Measurements from ENCODE around the gene EVI5. TPM values are rescaled to one million over a fixed set of nuclear protein-coding genes. Genes with fewer than 3 reads are reported as not detected.

Gene EVI5
- total and polyA plus RNA-seq, 3 experiments from 2014 or later, result 0.10 to 27.7 (median 27.4) TPM

DNA sequence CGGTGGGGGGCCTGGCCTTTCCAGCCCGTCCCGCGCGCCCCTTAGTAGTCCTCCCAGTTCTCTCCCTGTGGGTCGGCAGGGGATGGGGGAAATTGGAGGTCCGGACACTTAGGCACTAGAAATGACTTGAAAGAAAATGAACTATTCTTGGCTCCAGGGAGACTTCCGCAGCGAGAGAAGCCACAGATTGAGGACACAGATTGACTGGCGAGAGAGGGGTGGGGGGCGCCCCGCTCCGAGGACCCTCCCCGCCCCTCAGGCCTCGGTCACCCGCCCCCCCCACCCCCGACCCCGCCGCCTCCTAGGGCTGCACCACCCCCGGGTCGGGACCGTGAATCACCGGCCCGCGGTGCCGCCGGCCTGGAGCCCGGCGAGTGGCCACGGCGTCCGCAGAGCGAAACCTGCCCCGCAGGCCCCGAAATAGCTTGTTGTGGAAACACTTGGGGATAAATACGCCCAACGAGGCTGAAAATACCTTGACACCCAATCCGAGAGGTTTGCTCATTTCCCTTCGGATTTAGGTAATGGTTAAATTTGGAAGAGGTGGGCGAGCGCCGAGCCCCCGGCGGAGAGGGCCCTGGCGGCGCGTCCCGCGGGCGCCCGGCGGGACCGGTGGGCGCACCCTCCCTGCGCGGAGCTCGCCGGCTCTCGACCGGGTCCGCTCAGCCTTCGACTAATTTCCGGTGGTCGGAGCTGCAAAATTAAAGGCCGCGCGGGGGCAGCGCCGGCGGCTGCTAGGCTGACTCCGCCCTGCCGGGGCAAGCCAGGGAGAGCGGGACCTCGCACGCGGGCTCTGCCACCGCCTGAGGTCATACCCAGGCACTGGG lies 298.4 kb downstream of the EVI5 start, which contains the start of gene GFI1:
GFI1 (minus strand) TSS at position 675 of the 827 bp plus-strand sequence. CDS start 3,438 bp downstream, outside the sequence.
- peak; percentile 44 to 79 (median 50) for DNase-seq
- peaks cover 25% of the 10 kb centered on the region for H3K4me1 ChIP-seq (ENCODE audit: insufficient read depth, low read length)
- CTCF ChIA-PET, result interaction anchor here (0.9 to 7.1 kb wide), 27 partner anchors 9 to 489 kb away, joined by 3 to 63 read pairs (median 5); no protein-coding TSS in a partner anchor
- Mint-ChIP-seq H3K4me1 (peaks cover 38 to 47% (median 47%) of the 10 kb centered on the region in 3 donors), H3K4me3 (peak within 1 kb of the TSS; percentile 90 to 100 (median 93)), H3K36me3 (peaks cover 0 to 39% (median 0%) of the 10 kb centered on the region in 3 donors), H3K27me3 (peaks cover 0 to 1% of the 10 kb centered on the region in 2 donors), H3K27ac (peak within 1 kb of the TSS; percentile 88 to 98 (median 92)), H3K9me3 (no peaks in the 10 kb centered on the region)
- peak within 1 kb of the TSS; percentile 78 for H3K27ac ChIP-seq (ENCODE audit: low read depth, low read length)
- no peaks in the 10 kb centered on the region for H3K27me3 ChIP-seq (ENCODE audit: insufficient read depth, low read length, poor library complexity, severe bottlenecking)
- H3K4me3 ChIP-seq (ENCODE audit: low read length), result peak within 1 kb of the TSS; percentile 94
- no peaks in the 10 kb centered on the region for H3K36me3 ChIP-seq (ENCODE audit: insufficient read depth, low read length)
- POLR2A ChIA-PET, result interaction anchor here (0.7 to 3.8 kb wide), 11 partner anchors 10 to 184 kb away, joined by 3 to 51 read pairs (median 7); no protein-coding TSS in a partner anchor
- H3K9me3 ChIP-seq (ENCODE audit: low read length), result no peaks in the 10 kb centered on the region

DNA sequence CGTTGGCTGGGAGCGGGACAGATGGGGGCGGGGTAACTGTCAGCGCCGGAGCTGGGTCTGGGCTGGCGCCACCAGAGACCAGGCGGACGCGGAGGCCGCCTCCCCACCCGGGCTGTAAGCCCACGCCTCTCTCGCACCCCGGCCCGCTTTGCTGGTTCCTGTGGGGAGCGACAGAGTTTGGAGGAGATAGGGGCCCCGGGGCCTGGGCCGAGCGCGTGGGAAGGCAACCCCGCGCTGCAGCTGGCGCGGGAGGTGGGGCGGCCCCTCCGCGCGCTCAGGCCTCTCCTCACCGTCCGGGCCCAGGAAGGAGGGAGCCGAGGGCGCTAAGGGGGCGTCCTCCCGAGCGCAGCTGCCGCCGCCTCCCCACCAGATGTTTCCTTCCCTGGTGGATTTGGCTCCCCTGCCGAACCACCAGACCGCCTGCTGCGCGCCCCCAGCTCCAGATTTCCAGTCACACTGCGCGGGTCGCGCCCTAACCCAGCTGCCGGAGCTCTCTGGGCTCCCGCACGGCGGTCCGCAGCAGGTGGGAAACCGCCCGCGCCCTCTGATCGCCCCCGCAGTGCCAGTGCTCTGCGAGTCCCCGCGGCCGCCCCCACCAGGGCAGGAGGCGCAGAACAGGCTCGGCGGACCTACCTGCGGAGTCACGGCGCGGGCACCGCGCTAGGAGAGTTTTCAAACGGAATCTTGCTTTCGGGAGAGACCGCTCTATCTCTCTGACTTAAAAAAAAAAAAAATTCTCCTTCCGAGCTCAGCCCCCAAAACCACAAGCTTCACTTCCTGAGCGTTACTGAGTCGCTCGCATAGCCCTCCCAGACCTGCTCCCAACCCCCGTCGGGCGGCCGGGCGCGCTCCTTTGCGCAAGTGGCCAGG lies 299.3 kb downstream of the EVI5 start:
- ChIA-PET CTCF (interaction anchor here (0.7 to 7.1 kb wide), 33 partner anchors 8 to 488 kb away, joined by 3 to 63 read pairs (median 5); no protein-coding TSS in a partner anchor), POLR2A (interaction anchor here (0.6 to 3.8 kb wide), 11 partner anchors 9 to 171 kb away, joined by 3 to 51 read pairs (median 7); no protein-coding TSS in a partner anchor)
- H3K36me3 Mint-ChIP-seq, result peaks cover 0 to 46% (median 0%) of the 10 kb centered on the region in 3 donors
- Histone ChIP-seq H3K4me1 (ENCODE audit: insufficient read depth, low read length) (peaks cover 25% of the 10 kb centered on the region), H3K4me3 (ENCODE audit: low read length) (peak overlapping the region; percentile 94), H3K36me3 (ENCODE audit: insufficient read depth, low read length) (no peaks in the 10 kb centered on the region), H3K27ac (ENCODE audit: low read depth, low read length) (peak overlapping the region; percentile 78), H3K9me3 (ENCODE audit: low read length) (no peaks in the 10 kb centered on the region), H3K27me3 (ENCODE audit: insufficient read depth, low read length, poor library complexity, severe bottlenecking) (no peaks in the 10 kb centered on the region)
- H3K9me3 Mint-ChIP-seq, result no peaks in the 10 kb centered on the region
- peak overlapping the region; percentile 88 to 98 (median 93) for H3K27ac Mint-ChIP-seq
- H3K27me3 Mint-ChIP-seq, result peaks cover 0 to 3% of the 10 kb centered on the region in 2 donors
- H3K4me1 Mint-ChIP-seq, result peaks cover 38 to 47% (median 41%) of the 10 kb centered on the region in 3 donors
- peak; percentile 71 to 88 (median 78) for DNase-seq
- peak overlapping the region; percentile 90 to 100 (median 93) for H3K4me3 Mint-ChIP-seq

GRCh38 chr1:92484472-92485380 lies 300.2 kb downstream of the EVI5 start:
- CTCF ChIA-PET, result interaction anchor here (0.7 to 7.1 kb wide), 31 partner anchors 7 to 182 kb away, joined by 3 to 63 read pairs (median 5); no protein-coding TSS in a partner anchor
- peak; percentile 54 to 79 (median 57) for DNase-seq
- Mint-ChIP-seq H3K27ac (peak overlapping the region; percentile 88 to 97 (median 94)), H3K9me3 (no peaks in the 10 kb centered on the region), H3K4me1 (peaks cover 39 to 53% (median 45%) of the 10 kb centered on the region in 3 donors), H3K4me3 (peak overlapping the region; percentile 90 to 100 (median 93)), H3K27me3 (peaks cover 0 to 3% of the 10 kb centered on the region in 2 donors), H3K36me3 (peaks cover 3 to 52% (median 4%) of the 10 kb centered on the region in 3 donors)
- Histone ChIP-seq H3K27me3 (ENCODE audit: insufficient read depth, low read length, poor library complexity, severe bottlenecking) (no peaks in the 10 kb centered on the region), H3K4me3 (ENCODE audit: low read length) (peak overlapping the region; percentile 94), H3K9me3 (ENCODE audit: low read length) (no peaks in the 10 kb centered on the region), H3K4me1 (ENCODE audit: insufficient read depth, low read length) (peaks cover 24% of the 10 kb centered on the region), H3K27ac (ENCODE audit: low read depth, low read length) (peak overlapping the region; percentile 78), H3K36me3 (ENCODE audit: insufficient read depth, low read length) (no peaks in the 10 kb centered on the region)
- POLR2A ChIA-PET, result interaction anchor here (0.6 to 3.8 kb wide), 13 partner anchors 8 to 168 kb away, joined by 3 to 51 read pairs (median 7); no protein-coding TSS in a partner anchor

GRCh38 chr1:92483610-92484471 lies 301.1 kb downstream of the EVI5 start:
- H3K9me3 ChIP-seq (ENCODE audit: low read length), result no peaks in the 10 kb centered on the region
- Mint-ChIP-seq H3K4me1 (peaks cover 43 to 55% (median 46%) of the 10 kb centered on the region in 3 donors), H3K9me3 (no peaks in the 10 kb centered on the region), H3K36me3 (peaks cover 5 to 61% (median 12%) of the 10 kb centered on the region in 3 donors), H3K27ac (peak overlapping the region; percentile 88 to 97 (median 94)), H3K27me3 (peaks cover 0 to 5% of the 10 kb centered on the region in 2 donors), H3K4me3 (peak overlapping the region; percentile 90 to 100 (median 93))
- ChIA-PET POLR2A (interaction anchor here (0.6 to 3.7 kb wide), 11 partner anchors 7 to 181 kb away, joined by 3 to 26 read pairs (median 7); no protein-coding TSS in a partner anchor), CTCF (interaction anchor here (0.6 to 7.1 kb wide), 13 partner anchors 10 to 521 kb away, joined by 3 to 63 read pairs (median 13); no protein-coding TSS in a partner anchor)
- peaks cover 30% of the 10 kb centered on the region for H3K4me1 ChIP-seq (ENCODE audit: insufficient read depth, low read length)
- H3K27me3 ChIP-seq (ENCODE audit: insufficient read depth, low read length, poor library complexity, severe bottlenecking), result no peaks in the 10 kb centered on the region
- H3K27ac ChIP-seq (ENCODE audit: low read depth, low read length), result peak overlapping the region; percentile 78
- H3K4me3 ChIP-seq (ENCODE audit: low read length), result peak overlapping the region; percentile 94
- H3K36me3 ChIP-seq (ENCODE audit: insufficient read depth, low read length), result no peaks in the 10 kb centered on the region
- peak; percentile 24 to 65 (median 30) for DNase-seq

DNA sequence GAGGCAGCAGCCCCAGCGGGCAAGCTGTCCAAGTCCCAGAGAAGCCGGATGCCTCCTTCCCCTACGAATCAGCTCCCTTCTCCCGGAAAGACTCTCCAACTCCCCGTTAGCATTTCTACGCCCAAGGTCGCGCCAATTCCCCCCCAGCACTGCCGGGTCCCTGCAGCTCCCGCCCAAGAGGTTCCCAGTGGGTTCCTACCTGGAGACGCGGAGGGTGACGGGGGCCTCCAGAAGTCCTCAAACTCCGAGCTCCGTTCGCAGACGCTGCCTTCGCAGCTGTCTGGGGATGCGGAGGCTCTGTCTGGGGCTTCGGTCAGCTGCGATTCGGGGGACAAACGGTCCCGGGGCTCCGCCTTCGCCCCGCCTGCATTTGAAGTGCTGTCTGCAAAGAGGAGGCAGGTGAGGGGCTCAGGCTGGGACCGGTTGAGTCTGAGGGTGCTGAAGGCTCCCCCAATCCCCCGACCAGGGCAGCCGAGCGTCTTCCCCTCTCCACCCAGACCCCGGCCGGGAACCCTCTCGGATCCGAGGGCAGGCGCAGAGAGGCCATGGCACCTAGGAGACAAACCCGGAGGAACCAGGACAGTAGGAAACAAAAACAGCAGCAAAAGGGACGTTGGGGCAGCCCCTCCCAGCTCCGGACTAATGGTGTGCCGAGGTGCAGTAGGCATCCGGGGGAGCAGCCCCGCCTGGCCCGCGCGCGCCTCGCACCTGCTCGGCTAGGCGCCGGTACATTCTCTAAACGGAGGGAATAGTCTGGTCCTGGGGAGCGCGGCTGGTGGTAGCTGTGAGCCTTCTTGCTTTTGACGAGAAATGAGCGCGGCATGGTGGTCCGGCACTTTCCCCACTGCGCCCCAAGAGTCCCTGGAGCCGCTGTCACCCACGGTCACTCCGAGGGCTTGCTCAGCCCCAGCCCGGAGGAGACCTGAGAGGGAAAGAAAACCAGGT lies 302.0 kb downstream of the EVI5 start:
- Mint-ChIP-seq H3K4me3 (peak overlapping the region; percentile 90 to 100 (median 93)), H3K27me3 (peaks cover 0 to 3% of the 10 kb centered on the region in 2 donors), H3K4me1 (peaks cover 43 to 55% (median 46%) of the 10 kb centered on the region in 3 donors), H3K9me3 (no peaks in the 10 kb centered on the region), H3K27ac (peak overlapping the region; percentile 54 to 94 (median 85)), H3K36me3 (peaks cover 9 to 70% (median 16%) of the 10 kb centered on the region in 3 donors)
- no peaks in the 10 kb centered on the region for H3K9me3 ChIP-seq (ENCODE audit: low read length)
- H3K36me3 ChIP-seq (ENCODE audit: insufficient read depth, low read length), result peaks cover 6% of the 10 kb centered on the region
- H3K27ac ChIP-seq (ENCODE audit: low read depth, low read length), result peak overlapping the region; percentile 78
- H3K4me3 ChIP-seq (ENCODE audit: low read length), result peak overlapping the region; percentile 94
- POLR2A ChIA-PET, result interaction anchor here (0.6 to 2.7 kb wide), 13 partner anchors 8 to 180 kb away, joined by 3 to 17 read pairs (median 6); no protein-coding TSS in a partner anchor
- H3K27me3 ChIP-seq (ENCODE audit: insufficient read depth, low read length, poor library complexity, severe bottlenecking), result no peaks in the 10 kb centered on the region
- peak in 4 of 5 donors; percentile 30 to 60 (median 33) for DNase-seq
- CTCF ChIA-PET, result interaction anchor here (0.6 to 7.1 kb wide), 15 partner anchors 9 to 520 kb away, joined by 3 to 63 read pairs (median 4); no protein-coding TSS in a partner anchor
- H3K4me1 ChIP-seq (ENCODE audit: insufficient read depth, low read length), result peaks cover 31% of the 10 kb centered on the region

All from CD8-positive, alpha-beta memory T cell (primary cell).